Kidney glomerular epithelial cell (primary cell): ENCODE data around the gene NAXE.
A peak's percentile ranks its signal among the peaks of the same experiment; 100 is the strongest.
"Not testable (repeated sequence)": the region's sequence is repeated elsewhere in the genome, so short reads cannot be mapped to it uniquely, and the experiment has no call there.

Experiments
- DNase-seq: peaks from one replicate; lab custom pipeline; 2025; lab: John Stamatoyannopoulos, UW

NAXE gene

GRCh38 chr1:156591432-156592157 is at the start of gene NAXE:
TSS of gene NAXE (plus strand) at chr1:156591776. CDS start at chr1:156591805, 29 bp downstream.
- DNase-seq: peak; percentile 8

GRCh38 chr1:156543066-156543465 is 48.5 kb upstream of the NAXE start:
- no peak for DNase-seq

GRCh38 chr1:156544592-156545102 is 46.9 kb upstream of the NAXE start:
- no peak for DNase-seq

GRCh38 chr1:156546267-156546666 is 45.3 kb upstream of the NAXE start:
- DNase-seq: no peak

GRCh38 chr1:156547434-156547833 is 44.1 kb upstream of the NAXE start:
- DNase-seq: no peak

GRCh38 chr1:156547982-156548381 is 43.6 kb upstream of the NAXE start:
- no peak for DNase-seq

GRCh38 chr1:156549390-156549789 is 42.2 kb upstream of the NAXE start:
- DNase-seq: no peak

- DNase-seq: no peak
These were observed 41.7 kb upstream of the NAXE start for GRCh38 chr1:156549831-156550230.

GRCh38 chr1:156550346-156550745 is 41.2 kb upstream of the NAXE start:
- no peak for DNase-seq

GRCh38 chr1:156551066-156551643 is 40.4 kb upstream of the NAXE start:
- DNase-seq: no peak

- DNase-seq: peak; percentile 42
These were observed 39.7 kb upstream of the NAXE start for GRCh38 chr1:156551869-156552268.

- DNase-seq: no peak
These were observed 39.1 kb upstream of the NAXE start for GRCh38 chr1:156552518-156552917.

GRCh38 chr1:156552937-156553336 is 38.6 kb upstream of the NAXE start:
- DNase-seq: not testable (repeated sequence)

- no peak for DNase-seq
These were observed 37.6 kb upstream of the NAXE start for GRCh38 chr1:156553860-156554485.

GRCh38 chr1:156554971-156555370 is 36.6 kb upstream of the NAXE start:
- DNase-seq: no peak

GRCh38 chr1:156555715-156556114 is 35.9 kb upstream of the NAXE start:
- no peak for DNase-seq

GRCh38 chr1:156556354-156556753 is 35.2 kb upstream of the NAXE start:
- no peak for DNase-seq

GRCh38 chr1:156559086-156559796 is 32.3 kb upstream of the NAXE start:
- no peak for DNase-seq

- DNase-seq: no peak
These were observed 31.7 kb upstream of the NAXE start for GRCh38 chr1:156559797-156560385.

- DNase-seq: no peak
These were observed 30.9 kb upstream of the NAXE start for GRCh38 chr1:156560585-156561163.

GRCh38 chr1:156565519-156565918 is 26.1 kb upstream of the NAXE start:
- DNase-seq: no peak

GRCh38 chr1:156566436-156566835 is 25.1 kb upstream of the NAXE start:
- no peak for DNase-seq
